Prostate gland (tissue), 2 donors: ENCODE data around the gene KIAA1671. TPM values are rescaled to one million over a fixed set of nuclear protein-coding genes. Genes with fewer than 3 reads are reported as not detected.
"Not testable (repeated sequence)": the region's sequence is repeated elsewhere in the genome, so short reads cannot be mapped to it uniquely, and the experiment has no call there.

Experiments
- DNase-seq: peaks from one replicate; pipeline ENCODE4 v3.0.0-alpha.2; 2019; ENCODE audit warnings: low spot score
- H3K27ac ChIP-seq, 2 donors: fragments of 200-600 bp; sonication (generic); 2 replicates each; pipeline ENCODE4 v1.5.1; 2017 to 2019
- H3K27me3 ChIP-seq: fragments of 200-600 bp; sonication (generic); replicated peaks from 2 replicates; pipeline ENCODE4 v1.5.1; 2019; ENCODE audit not compliant: insufficient read depth
- H3K36me3 ChIP-seq, 2 donors: fragments of 200-600 bp; sonication (generic); 1 replicate in 1 of 2; 2 replicates in 1 of 2; pipeline versions ENCODE4 v1.5.1 to v1.8.1; 2017 to 2019
- H3K4me1 ChIP-seq: fragments of 200-600 bp; sonication (generic); replicated peaks from 2 replicates; pipeline ENCODE4 v1.5.1; 2019
- H3K4me3 ChIP-seq, 2 donors: fragments of 200-600 bp; sonication (generic); 2 replicates each; pipeline ENCODE4 v1.5.1; 2017 to 2019
- H3K9me3 ChIP-seq: fragments of 200-600 bp; sonication (generic); 2 replicates; pipeline ENCODE4 v1.5.1; 2017
- POLR2A ChIP-seq: fragments of 450-650 bp; IDR thresholded peaks from one replicate; pipeline ENCODE4 v1.6.1; 2016; ENCODE audit warnings: antibody characterized with exemption, mild to moderate bottlenecking
- POLR2AphosphoS5 ChIP-seq: sonication (generic); formaldehyde crosslinking; IDR thresholded peaks from one replicate; pipeline ENCODE4 v1.6.1; 2017; ENCODE audit warnings: antibody characterized with exemption
- WGBS: methylation state at CpG from one replicate; pipeline ENCODE4 v1.1.5; 2018; 5-methylcytosine and 5-hydroxymethylcytosine counted together
- intact Hi-C: fragments of 100-400 bp; cut with DNase I; formaldehyde crosslinking; loops from one replicate; pipeline ENCODE4 v1.14.2; 2022
- small RNA-seq, 2 donors: library from RNA; depleted of rRNA; stranded (forward); fragments of <200 nt; gene quantifications; one replicate each; pipeline ENCODE3, GENCODE V24; 2016
- total RNA-seq, 2 donors: library from RNA; depleted of rRNA; stranded (reverse); fragments of >200 nt; gene quantifications; one replicate each; pipeline ENCODE4 v1.1.0, GENCODE V29; 2016
- TF ChIP-seq, protein P1 (sequence below), 4 experiments: fragments of 200-600 bp in 2 of 4; fragments of 450-650 bp in 2 of 4; sonication (generic) in 2 of 4; IDR thresholded peaks; 1 replicate in 3 of 4; 2 replicates in 1 of 4; pipeline ENCODE4 v1.5.1; 2016 to 2019; ENCODE audit warnings: antibody characterized with exemption in 4 of 4, mild to moderate bottlenecking in 2 of 4, moderate library complexity in 2 of 4

Gene KIAA1671
- total RNA-seq, 2 donors from 2014 or later = 44.8 to 53.1 TPM

DNA sequence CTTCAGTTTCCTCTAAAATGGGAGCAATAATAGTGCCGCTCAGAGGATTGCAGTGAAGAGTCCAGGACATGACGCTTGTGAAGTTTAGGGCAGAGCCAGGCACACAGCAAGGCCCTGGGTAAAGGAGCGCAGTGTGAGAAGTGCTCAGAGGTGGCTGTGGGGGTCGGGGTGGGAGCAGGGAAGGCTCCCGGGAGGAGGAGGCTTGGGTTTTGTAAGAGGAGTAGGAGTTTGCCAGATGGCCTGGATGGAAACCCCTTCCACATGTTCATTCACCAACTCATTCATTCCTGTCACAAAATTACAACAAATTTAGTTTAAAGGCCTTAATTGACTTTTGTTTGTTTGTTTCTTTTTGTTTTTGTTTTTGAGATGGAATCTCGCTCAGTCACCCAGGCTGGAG lies 283.9 kb downstream of the KIAA1671 start:
- no peak for DNase-seq
- Histone ChIP-seq H3K27ac (no peak overlapping the region), H3K36me3 (no peaks in the 10 kb centered on the region), H3K27me3 (no peaks in the 10 kb centered on the region), H3K4me1 (no peaks in the 10 kb centered on the region), H3K4me3 (no peak overlapping the region), H3K9me3 (no peaks in the 10 kb centered on the region)
- 89% methylated on average over 6 of the region's 6 CpGs for WGBS
- TF ChIP-seq, protein P1, sequence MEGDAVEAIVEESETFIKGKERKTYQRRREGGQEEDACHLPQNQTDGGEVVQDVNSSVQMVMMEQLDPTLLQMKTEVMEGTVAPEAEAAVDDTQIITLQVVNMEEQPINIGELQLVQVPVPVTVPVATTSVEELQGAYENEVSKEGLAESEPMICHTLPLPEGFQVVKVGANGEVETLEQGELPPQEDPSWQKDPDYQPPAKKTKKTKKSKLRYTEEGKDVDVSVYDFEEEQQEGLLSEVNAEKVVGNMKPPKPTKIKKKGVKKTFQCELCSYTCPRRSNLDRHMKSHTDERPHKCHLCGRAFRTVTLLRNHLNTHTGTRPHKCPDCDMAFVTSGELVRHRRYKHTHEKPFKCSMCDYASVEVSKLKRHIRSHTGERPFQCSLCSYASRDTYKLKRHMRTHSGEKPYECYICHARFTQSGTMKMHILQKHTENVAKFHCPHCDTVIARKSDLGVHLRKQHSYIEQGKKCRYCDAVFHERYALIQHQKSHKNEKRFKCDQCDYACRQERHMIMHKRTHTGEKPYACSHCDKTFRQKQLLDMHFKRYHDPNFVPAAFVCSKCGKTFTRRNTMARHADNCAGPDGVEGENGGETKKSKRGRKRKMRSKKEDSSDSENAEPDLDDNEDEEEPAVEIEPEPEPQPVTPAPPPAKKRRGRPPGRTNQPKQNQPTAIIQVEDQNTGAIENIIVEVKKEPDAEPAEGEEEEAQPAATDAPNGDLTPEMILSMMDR (IDR thresholded peaks at IDR 0.05) = no peak
- no peak for TF ChIP-seq POLR2AphosphoS5
- TF ChIP-seq POLR2A = no peak
- intact Hi-C loops = no loop called here

DNA sequence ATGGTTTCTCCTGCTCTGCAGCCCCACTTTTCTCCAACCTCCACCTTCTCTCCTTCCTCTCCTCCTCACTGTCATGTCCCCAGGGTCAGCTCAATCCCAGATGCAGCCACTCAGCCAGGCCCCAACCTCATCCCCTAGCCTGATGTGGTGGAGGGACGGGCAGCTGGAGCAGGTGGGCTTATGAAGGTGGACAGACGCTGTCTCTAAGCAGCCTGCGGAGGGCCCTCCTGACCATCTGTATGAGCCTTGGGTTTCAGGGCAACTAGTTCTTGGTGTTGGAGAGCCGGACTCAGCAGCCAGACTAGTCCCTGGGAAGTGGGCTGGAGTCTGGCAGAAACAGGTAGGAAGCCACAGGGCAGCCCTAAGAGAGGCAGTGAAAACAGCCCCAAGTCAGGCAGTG lies 285.0 kb downstream of the KIAA1671 start:
- no peaks in the 10 kb centered on the region for H3K9me3 ChIP-seq
- no peak for DNase-seq
- H3K36me3 ChIP-seq = no peaks in the 10 kb centered on the region
- H3K4me3 ChIP-seq = no peak overlapping the region
- WGBS = 85% methylated on average over 4 of the region's 4 CpGs
- H3K27ac ChIP-seq = no peak overlapping the region
- TF ChIP-seq POLR2A = no peak
- TF ChIP-seq POLR2AphosphoS5 = no peak
- TF ChIP-seq, protein P1 (IDR thresholded peaks at IDR 0.05) = no peak
- H3K4me1 ChIP-seq = no peaks in the 10 kb centered on the region
- H3K27me3 ChIP-seq = no peaks in the 10 kb centered on the region
- intact Hi-C loops = no loop called here

DNA sequence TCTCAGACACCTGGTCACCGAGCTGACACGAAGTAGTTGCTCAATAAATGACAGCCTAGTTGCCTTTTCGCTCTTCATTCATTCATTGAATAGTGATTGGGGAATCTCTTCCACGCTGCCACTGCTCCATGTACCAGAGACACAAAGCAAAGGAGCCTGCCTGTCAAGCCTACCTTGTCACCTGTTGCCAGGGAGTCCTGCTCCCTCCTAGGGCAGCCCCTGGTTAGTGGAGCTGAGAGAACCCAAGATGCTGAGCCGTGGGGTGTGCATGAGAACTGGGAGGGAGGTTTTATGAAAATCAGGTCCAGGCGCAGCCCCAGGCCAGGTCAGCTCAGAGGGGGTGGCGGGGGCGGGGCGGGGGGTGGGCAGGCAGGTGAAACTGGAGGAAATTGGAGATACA lies 285.5 kb downstream of the KIAA1671 start:
- H3K36me3 ChIP-seq, H3K9me3 ChIP-seq, DNase-seq, intact Hi-C loops, H3K27me3 ChIP-seq, H3K4me1 ChIP-seq, H3K27ac ChIP-seq, H3K4me3 ChIP-seq: not testable (repeated sequence)
- WGBS = 70% methylated on average over 9 of the region's 9 CpGs

Small RNA genes lying within 50 kb of the gene (small RNA-seq; reads per million reads assigned to genes)
- 0 reads per million in 2 donors for gene Z99916.2

Other genes starting within 250 kb of the KIAA1671 start
- under 1 TPM in 1 of 2 donors, not detected in 1; 0.40 TPM for gene PIWIL3, start 178.0 kb upstream of the KIAA1671 start, total RNA-seq
- 1 to 10 TPM; 4.1 to 7.7 TPM for gene SGSM1, start 146.5 kb upstream of the KIAA1671 start, total RNA-seq
- gene LHFPL7, start 6.0 kb upstream of the KIAA1671 start, total RNA-seq = not detected
- under 1 TPM in 1 of 2 donors, not detected in 1; 0.36 TPM for gene CRYBB3, start 247.1 kb downstream of the KIAA1671 start, total RNA-seq